Dendritic cell treated with granulocyte-macrophage colony-stimulating factor and Interleukin-4, amounts not matched to agents 40 ng/mL and 50 ng/mL, for 4 days (primary cell): ENCODE data around the gene INA.
"Not testable (repeated sequence)": the region's sequence is repeated elsewhere in the genome, so short reads cannot be mapped to it uniquely, and the experiment has no call there.

Experiments used
- H3K27ac Mint-ChIP-seq: one replicate; pipeline ENCODE4 v1.8.0; 2022; ENCODE audit warnings: mild to moderate bottlenecking, mixed read lengths
- H3K27me3 Mint-ChIP-seq: one replicate; pipeline ENCODE4 v1.8.0; 2022; ENCODE audit warnings: mild to moderate bottlenecking, mixed read lengths
- H3K36me3 Mint-ChIP-seq: one replicate; pipeline ENCODE4 v1.8.0; 2022; ENCODE audit warnings: low read depth, mixed read lengths
- H3K4me1 Mint-ChIP-seq: one replicate; pipeline ENCODE4 v1.8.0; 2022; ENCODE audit warnings: low read depth, mixed read lengths
- H3K4me3 Mint-ChIP-seq: one replicate; pipeline ENCODE4 v1.8.0; 2022; ENCODE audit warnings: mild to moderate bottlenecking, moderate library complexity, mixed read lengths
- H3K9me3 Mint-ChIP-seq: one replicate; pipeline ENCODE4 v1.8.0; 2022; ENCODE audit warnings: mixed read lengths
- intact Hi-C: fragments of 100-400 bp; cut with micrococcal nuclease; formaldehyde crosslinking; loops from one replicate; pipeline ENCODE4 v1.15.0; 2022

The INA gene

DNA sequence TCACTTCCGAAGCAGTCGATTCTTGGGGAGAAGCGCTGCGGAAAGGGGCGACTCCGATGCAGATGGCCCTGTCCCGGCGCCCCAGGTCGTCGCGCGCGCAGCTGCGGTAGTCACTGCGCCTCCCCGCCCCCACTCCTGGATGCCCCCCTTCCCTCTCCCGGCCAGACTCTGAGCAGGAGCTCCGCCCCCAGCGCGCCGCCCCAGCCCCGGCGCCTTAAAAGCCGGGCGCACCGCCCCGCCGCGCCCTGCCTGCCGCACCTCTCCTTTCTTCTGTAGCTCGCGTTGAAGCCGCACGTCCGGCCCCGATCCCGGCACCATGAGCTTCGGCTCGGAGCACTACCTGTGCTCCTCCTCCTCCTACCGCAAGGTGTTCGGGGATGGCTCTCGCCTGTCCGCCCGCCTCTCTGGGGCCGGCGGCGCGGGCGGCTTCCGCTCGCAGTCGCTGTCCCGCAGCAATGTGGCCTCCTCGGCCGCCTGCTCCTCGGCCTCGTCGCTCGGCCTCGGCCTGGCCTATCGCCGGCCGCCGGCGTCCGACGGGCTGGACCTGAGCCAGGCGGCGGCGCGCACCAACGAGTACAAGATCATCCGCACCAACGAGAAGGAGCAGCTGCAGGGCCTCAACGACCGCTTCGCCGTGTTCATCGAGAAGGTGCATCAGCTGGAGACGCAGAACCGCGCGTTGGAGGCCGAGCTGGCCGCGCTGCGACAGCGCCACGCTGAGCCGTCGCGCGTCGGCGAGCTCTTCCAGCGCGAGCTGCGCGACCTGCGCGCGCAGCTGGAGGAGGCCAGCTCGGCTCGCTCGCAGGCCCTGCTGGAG is at the start of gene INA:
Gene INA, plus strand, starts transcription at position 243 of the 817 bp plus-strand sequence. Its CDS starts 74 bp downstream, at position 317.
- Mint-ChIP-seq H3K9me3 (peaks cover 8% of the 10 kb centered on the region), H3K4me1 (peaks cover 21% of the 10 kb centered on the region), H3K4me3 (peak within 1 kb of the TSS; percentile 34), H3K36me3 (no peaks in the 10 kb centered on the region), H3K27me3 (peaks cover 78% of the 10 kb centered on the region), H3K27ac (no peak within 1 kb of the TSS)
- intact Hi-C loops = no loop called here

- Mint-ChIP-seq H3K27me3 (no peaks in the 10 kb centered on the region), H3K4me1 (peaks cover 25% of the 10 kb centered on the region), H3K27ac (no peak overlapping the region), H3K4me3 (no peak overlapping the region), H3K36me3 (no peaks in the 10 kb centered on the region), H3K9me3 (peaks cover 15% of the 10 kb centered on the region)
- intact Hi-C loops = no loop called here
Measured at GRCh38 chr10:103227416-103227815, 49.5 kb upstream of the INA start.

GRCh38 chr10:103231047-103231551 is 45.8 kb upstream of the INA start:
- H3K4me3 Mint-ChIP-seq = no peak overlapping the region
- intact Hi-C loops = no loop called here
- H3K27me3 Mint-ChIP-seq = peaks cover 5% of the 10 kb centered on the region
- H3K9me3 Mint-ChIP-seq = no peaks in the 10 kb centered on the region
- peaks cover 22% of the 10 kb centered on the region for H3K4me1 Mint-ChIP-seq
- H3K36me3 Mint-ChIP-seq = no peaks in the 10 kb centered on the region
- H3K27ac Mint-ChIP-seq = no peak overlapping the region

DNA sequence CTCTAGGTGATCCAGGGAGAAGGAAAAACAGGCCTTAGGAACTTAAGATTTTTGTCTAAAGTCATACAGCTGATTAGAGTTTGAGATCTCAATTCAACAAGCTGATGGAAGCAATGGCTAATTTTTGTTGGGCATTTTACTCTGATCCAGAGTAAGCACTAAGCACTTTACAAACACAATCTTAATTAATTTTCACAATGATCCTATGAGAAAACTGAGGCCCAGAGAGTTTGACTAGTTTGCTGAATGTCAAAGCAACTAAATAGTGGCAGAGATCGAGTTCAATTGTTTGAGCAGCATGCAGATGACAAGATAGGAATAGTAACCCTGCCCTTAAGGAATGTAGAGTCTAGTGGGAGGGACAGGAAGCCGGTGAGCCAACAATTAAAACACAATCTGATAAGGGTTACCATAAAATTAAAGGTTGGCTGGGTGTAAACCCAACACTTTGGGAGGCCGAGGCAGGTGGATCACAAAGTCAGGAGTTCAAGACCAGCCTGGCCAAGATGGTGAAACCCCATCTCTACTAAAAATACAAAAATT is 44.7 kb upstream of the INA start:
- intact Hi-C loops = no loop called here
- no peaks in the 10 kb centered on the region for H3K9me3 Mint-ChIP-seq
- H3K27ac Mint-ChIP-seq = no peak overlapping the region
- H3K4me1 Mint-ChIP-seq = peaks cover 20% of the 10 kb centered on the region
- H3K27me3 Mint-ChIP-seq = peaks cover 5% of the 10 kb centered on the region
- no peak overlapping the region for H3K4me3 Mint-ChIP-seq
- H3K36me3 Mint-ChIP-seq = no peaks in the 10 kb centered on the region

DNA sequence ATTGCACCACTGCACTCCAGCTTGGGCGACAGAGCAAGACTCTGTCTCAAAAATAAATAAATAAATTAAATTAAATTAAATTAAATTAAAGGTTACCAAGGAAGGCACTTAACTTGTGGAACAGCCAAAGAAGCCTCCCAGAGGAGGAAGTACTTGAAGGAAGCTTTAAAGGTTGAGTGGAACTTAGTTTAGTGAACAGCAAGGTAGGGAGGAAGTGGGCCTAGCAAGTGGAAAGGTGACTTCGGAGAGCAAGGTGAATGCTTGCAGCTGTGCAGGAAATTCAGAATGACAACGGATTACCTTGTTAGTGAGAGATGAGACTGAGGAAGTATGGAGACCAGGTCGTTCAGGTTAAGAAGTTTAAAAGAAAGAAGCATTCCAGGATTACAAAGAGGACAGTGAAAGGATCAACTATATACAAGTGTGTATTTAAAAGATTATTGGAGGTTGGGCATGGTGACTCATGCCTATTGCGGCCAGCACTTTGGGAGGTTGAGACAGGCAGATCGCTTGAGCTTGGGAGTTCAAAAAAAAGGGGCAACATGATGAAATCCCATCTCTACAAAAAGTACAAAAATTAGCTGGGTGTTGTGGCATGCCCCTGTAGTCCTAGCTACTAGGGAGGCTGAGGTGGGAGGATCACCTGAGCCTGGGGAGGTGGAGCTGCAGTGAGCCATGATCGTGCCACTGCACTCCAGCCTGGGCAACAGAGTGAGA is 44.0 kb upstream of the INA start:
- intact Hi-C loops = no loop called here
- Mint-ChIP-seq H3K27ac (no peak overlapping the region), H3K4me3 (no peak overlapping the region), H3K27me3 (peaks cover 5% of the 10 kb centered on the region), H3K4me1 (peaks cover 22% of the 10 kb centered on the region), H3K9me3 (no peaks in the 10 kb centered on the region), H3K36me3 (no peaks in the 10 kb centered on the region)

DNA sequence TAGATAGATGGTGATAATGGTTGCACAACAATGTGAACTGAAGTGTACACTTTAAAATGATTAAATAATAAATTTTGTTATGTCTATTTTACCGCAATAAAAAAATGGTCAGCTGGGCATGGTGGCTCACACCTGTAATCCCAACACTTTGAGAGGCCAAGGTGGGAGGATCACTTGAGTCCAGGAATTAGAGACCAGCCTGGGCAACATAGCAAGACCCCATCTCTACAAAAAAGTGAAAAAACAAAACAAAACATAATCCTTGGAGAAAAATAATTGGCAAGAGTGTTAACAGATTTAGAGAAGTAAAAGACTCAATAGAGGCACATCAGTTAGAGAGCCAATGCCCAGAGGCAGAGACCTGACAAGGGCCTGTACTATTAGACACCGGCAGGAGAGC is 41.2 kb upstream of the INA start:
- Mint-ChIP-seq H3K4me1 (peaks cover 37% of the 10 kb centered on the region), H3K36me3 (no peaks in the 10 kb centered on the region), H3K4me3 (no peak overlapping the region), H3K27ac (peak overlapping the region; percentile 40), H3K9me3 (no peaks in the 10 kb centered on the region), H3K27me3 (peaks cover 5% of the 10 kb centered on the region)
- intact Hi-C loops = no loop called here

DNA sequence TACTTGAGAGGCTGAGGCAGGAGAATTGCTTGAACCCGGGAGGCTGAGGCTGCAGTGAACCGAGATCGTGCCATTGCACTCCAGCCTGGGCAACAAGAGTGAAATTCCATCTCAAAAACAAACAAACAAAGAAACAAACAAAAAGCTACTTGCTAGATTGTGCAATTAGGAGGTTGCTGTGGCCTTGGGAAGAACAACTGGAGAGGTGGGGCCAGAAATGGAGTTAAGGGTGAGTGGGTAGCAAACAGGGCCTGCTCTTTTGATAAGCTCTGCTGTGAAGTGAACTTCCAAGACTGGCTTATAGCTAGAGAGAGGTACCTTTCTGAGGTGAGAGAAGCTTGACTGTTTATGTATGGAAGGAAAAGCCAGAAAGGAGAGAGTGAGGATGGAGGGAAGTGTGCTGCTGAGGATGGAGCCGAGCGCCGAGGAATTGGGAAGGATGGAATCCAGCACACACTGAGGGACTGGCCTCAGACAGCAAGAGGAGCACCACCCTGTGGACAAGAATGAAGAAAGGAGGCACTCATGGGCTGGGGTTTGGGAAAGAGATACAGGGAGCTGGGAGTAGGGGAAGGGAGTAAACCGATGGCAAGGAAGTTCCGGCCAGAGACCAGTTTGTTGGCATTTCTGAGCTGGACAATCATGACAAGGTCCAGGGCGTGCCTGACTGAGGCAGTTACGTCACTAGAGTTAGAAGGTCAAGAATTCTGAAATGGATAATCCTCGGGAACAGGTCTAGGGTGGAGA is 38.3 kb upstream of the INA start:
- no peaks in the 10 kb centered on the region for H3K9me3 Mint-ChIP-seq
- peak overlapping the region; percentile 9 for H3K27ac Mint-ChIP-seq
- peaks cover 45% of the 10 kb centered on the region for H3K4me1 Mint-ChIP-seq
- H3K4me3 Mint-ChIP-seq = no peak overlapping the region
- peaks cover 5% of the 10 kb centered on the region for H3K27me3 Mint-ChIP-seq
- intact Hi-C loops = no loop called here
- no peaks in the 10 kb centered on the region for H3K36me3 Mint-ChIP-seq

DNA sequence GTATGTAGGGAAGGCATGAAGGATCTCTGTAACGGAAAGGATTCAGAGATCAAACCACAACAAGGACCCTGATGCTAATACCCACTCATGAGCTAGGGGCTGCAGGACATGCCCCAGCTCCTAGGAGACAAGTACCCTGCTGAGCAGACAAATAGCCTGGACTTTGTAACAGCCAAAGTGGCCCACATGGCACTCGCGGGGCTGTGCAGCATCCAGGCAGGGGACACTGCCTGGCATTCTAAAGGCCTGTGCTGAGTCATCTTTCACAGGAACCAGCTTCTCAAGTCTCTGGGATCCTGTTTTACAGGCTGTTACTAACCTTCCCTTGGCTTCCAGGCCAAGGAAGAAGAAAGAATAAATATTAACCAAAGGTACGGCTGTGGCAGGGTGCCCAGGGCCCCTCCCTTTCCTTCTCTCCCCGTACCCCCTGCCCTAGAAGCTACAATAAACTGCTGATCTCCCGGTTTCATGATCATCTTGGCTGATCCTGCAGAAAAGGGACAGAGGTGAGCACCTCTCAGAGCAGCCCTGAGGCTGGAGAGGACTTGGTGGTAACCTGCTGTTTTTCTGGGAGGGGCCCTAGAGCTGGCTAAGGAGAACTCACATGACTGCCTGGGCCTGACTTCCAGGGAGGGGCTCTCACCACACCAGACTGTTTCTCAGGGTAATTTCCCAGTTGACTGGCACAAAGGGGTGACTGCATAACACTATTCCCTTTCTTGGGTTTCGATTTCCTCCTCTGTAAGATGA is 35.5 kb upstream of the INA start:
- Mint-ChIP-seq H3K9me3 (no peaks in the 10 kb centered on the region), H3K27ac (peak overlapping the region; percentile 97), H3K27me3 (no peaks in the 10 kb centered on the region), H3K4me1 (peaks cover 48% of the 10 kb centered on the region), H3K4me3 (peak overlapping the region; percentile 60), H3K36me3 (no peaks in the 10 kb centered on the region)
- intact Hi-C loops = loop anchor here (1.0 to 10.0 kb wide), 4 partner anchors 43 to 407 kb away; partner anchors contain the start of genes CYP17A1 and NT5C2

GRCh38 chr10:103244666-103245271 is 32.2 kb upstream of the INA start:
- peak overlapping the region; percentile 28 for H3K27ac Mint-ChIP-seq
- no peaks in the 10 kb centered on the region for H3K9me3 Mint-ChIP-seq
- H3K4me3 Mint-ChIP-seq = no peak overlapping the region
- no peaks in the 10 kb centered on the region for H3K27me3 Mint-ChIP-seq
- intact Hi-C loops = loop anchor here (1.0 to 10.0 kb wide), 3 partner anchors 130 to 410 kb away; partner anchors contain the start of gene CYP17A1
- H3K36me3 Mint-ChIP-seq = no peaks in the 10 kb centered on the region
- H3K4me1 Mint-ChIP-seq = peaks cover 32% of the 10 kb centered on the region

DNA sequence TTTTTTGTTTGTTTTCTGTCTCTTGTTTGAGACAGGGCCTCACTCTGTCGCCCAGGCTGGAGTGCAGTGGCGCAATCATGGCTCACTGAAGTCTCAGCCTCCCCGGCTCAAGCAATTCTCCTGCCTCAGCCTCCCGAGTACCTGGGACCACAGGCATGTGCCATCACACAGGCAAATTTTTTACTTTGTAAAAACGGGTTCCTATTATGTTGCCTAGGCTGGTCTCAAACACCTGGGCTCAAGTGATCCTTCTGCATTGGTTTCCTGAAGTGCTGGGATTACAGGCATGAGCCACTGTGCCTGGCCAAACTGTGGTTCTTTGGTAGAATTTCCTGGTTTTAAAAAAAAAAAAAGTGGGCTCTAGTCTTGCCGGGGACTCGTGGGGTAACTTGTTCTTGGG is 31.4 kb upstream of the INA start, which contains the start of gene RPEL1:
Gene RPEL1, plus strand, starts transcription at position 301 of the 400 bp plus-strand sequence. CDS start 110 bp downstream, outside the sequence.
- not testable (repeated sequence) for H3K9me3 Mint-ChIP-seq, H3K36me3 Mint-ChIP-seq, H3K4me3 Mint-ChIP-seq, H3K27me3 Mint-ChIP-seq
- Mint-ChIP-seq H3K27ac (peak within 1 kb of the TSS; percentile 28), H3K4me1 (peaks cover 24% of the 10 kb centered on the region)
- intact Hi-C loops = loop anchor here (10.0 kb wide), 2 partner anchors 131 to 411 kb away; partner anchors contain the start of gene CYP17A1

DNA sequence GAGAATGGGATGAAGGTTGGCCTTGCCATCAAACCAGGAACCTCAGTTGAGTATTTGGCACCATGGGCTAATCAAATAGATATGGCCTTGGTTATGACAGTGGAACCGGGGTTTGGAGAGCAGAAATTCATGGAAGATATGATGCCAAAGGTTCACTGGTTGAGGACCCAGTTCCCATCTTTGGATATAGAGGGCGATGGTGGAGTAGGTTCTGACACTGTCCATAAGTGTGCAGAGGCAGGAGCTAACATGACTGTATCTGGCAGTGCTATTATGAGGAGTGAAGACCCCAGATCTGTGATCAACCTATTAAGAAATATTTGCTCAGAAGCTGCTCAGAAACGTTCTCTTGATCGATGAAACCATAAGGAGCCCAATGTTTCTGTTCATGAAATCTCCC is 30.6 kb upstream of the INA start:
- Mint-ChIP-seq H3K27ac (no peak overlapping the region), H3K27me3 (no peaks in the 10 kb centered on the region), H3K4me1 (peaks cover 17% of the 10 kb centered on the region), H3K9me3 (peaks cover 5% of the 10 kb centered on the region), H3K36me3 (no peaks in the 10 kb centered on the region), H3K4me3 (no peak overlapping the region)
- intact Hi-C loops = loop anchor here (10.0 kb wide), 2 partner anchors 132 to 412 kb away; partner anchors contain the start of gene CYP17A1

GRCh38 chr10:103254113-103254512 is 22.8 kb upstream of the INA start:
- intact Hi-C loops = no loop called here
- Mint-ChIP-seq H3K36me3 (no peaks in the 10 kb centered on the region), H3K27me3 (no peaks in the 10 kb centered on the region), H3K9me3 (peaks cover 14% of the 10 kb centered on the region), H3K4me1 (no peaks in the 10 kb centered on the region), H3K27ac (no peak overlapping the region), H3K4me3 (no peak overlapping the region)
